Activated naive CD4-positive, alpha-beta T cell treated with anti-CD3 and anti-CD28 coated beads, Interleukin-2, amount 10 ng/mL, durations not matched to agents 7 days and 5 days (primary cell): ENCODE data around the gene ALKBH8.
"Not testable (repeated sequence)": the region's sequence is repeated elsewhere in the genome, so short reads cannot be mapped to it uniquely, and the experiment has no call there.

Experiments
- CTCF ChIA-PET: fragments of 350-600 bp; sonication (Branson Sonifier 250); formaldehyde crosslinking; loops from one replicate; lab custom pipeline; 2021; ENCODE audit warnings: antibody characterized with exemption; lab: Charles Lee
- DNase-seq: peaks from one replicate; pipeline ENCODE4 v3.0.0-alpha.2; 2020
- H3K27ac Mint-ChIP-seq: one replicate; pipeline ENCODE4 v1.8.0; 2021; ENCODE audit warnings: mild to moderate bottlenecking, moderate library complexity, mixed read lengths
- H3K27me3 Mint-ChIP-seq: one replicate; pipeline ENCODE4 v1.8.0; 2021; ENCODE audit warnings: mild to moderate bottlenecking, mixed read lengths
- H3K36me3 Mint-ChIP-seq: one replicate; pipeline ENCODE4 v1.8.0; 2021; ENCODE audit warnings: mixed read lengths
- H3K4me1 Mint-ChIP-seq: one replicate; pipeline ENCODE4 v1.8.0; 2021; ENCODE audit warnings: mixed read lengths
- H3K4me3 Mint-ChIP-seq: one replicate; pipeline ENCODE4 v1.8.0; 2021; ENCODE audit warnings: mild to moderate bottlenecking, moderate library complexity, mixed read lengths
- H3K9me3 Mint-ChIP-seq: one replicate; pipeline ENCODE4 v1.8.0; 2021; ENCODE audit warnings: mixed read lengths

The ALKBH8 gene

DNA sequence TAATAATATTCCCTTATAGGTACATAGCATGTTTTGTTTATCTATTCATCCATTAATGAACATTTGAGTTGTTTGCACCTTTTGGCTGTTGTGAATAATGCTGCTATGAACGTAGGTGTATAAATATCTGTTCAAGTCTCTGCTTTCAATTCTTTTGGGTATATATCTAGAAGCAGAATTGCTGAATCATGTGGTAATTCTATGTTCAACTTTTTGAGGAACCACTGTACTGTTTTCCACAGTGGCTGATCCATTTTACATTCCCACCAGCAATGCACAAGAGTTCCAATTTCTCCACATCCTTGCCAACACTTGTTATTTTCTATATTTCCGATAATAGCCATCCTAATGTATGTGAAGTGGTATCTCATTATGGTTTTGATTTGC, 56.7 kb downstream of the ALKBH8 start:
- CTCF ChIA-PET = no interaction called here
- no peak overlapping the region for H3K4me3 Mint-ChIP-seq
- DNase-seq = no peak
- H3K27me3 Mint-ChIP-seq = no peaks in the 10 kb centered on the region
- no peaks in the 10 kb centered on the region for H3K4me1 Mint-ChIP-seq
- peaks cover 16% of the 10 kb centered on the region for H3K36me3 Mint-ChIP-seq
- H3K27ac Mint-ChIP-seq = no peak overlapping the region
- no peaks in the 10 kb centered on the region for H3K9me3 Mint-ChIP-seq

DNA sequence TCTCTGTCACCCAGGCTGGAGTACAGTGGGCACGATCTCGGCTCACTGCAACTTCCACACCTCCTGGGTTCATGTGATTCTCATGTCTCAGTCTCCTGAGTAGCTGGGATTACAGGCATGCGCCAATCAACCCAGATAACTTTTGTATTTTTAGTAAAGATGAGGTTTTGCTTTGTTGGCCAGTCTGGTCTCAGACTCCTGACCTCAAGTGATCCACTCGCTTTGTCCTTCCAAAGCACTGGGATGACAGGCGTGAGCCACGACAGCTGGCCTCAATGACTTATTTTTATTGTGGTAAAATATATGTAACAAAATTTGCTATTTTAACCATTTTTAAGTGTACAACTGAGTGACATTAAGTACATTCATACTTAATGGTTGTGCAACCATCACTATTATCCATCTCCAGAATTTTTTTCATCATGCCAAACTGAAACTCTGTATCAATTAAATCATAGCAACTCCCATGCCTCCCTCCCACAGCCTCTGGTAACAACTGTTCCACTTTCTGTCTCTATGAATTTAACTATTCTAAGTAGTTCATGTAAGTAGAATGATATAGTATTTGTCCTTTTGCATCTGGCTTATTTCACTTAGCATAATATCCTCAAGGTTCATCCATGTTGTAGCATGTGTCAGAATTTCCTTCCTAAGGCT, 57.2 kb downstream of the ALKBH8 start:
- Mint-ChIP-seq H3K27ac (no peak overlapping the region), H3K36me3 (peaks cover 18% of the 10 kb centered on the region), H3K4me1 (no peaks in the 10 kb centered on the region), H3K9me3 (no peaks in the 10 kb centered on the region), H3K27me3 (no peaks in the 10 kb centered on the region), H3K4me3 (no peak overlapping the region)
- no peak for DNase-seq
- CTCF ChIA-PET = no interaction called here

DNA sequence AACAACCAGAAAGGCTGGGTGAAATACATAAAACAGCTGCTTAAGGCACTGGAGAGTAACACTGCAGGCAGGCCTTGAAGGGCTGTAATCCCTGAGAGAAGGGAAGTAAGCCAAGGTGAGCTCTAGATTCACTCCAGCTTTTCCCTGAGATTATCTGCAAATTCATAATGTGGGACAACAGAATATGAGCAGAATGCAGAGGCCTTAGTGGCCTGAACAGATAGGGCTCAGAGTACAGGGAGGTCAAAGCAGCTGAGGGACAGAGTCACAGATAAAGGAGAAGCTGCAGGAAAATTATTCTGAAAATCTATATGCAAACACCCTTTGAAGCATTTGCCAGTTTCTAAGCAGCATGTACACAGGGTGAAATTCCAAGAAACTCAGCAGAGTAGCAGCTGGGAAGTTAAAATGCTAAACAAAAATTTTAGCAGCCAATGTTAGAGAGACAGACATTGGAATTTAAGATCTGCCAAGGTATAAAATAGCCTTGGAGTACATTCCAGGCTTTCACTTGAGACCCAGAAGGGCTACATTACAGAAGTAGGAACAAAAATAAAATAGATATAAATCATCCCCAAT, 59.8 kb downstream of the ALKBH8 start:
- no peak for DNase-seq
- no peak overlapping the region for H3K4me3 Mint-ChIP-seq
- peaks cover 32% of the 10 kb centered on the region for H3K36me3 Mint-ChIP-seq
- H3K27me3 Mint-ChIP-seq = no peaks in the 10 kb centered on the region
- H3K4me1 Mint-ChIP-seq = no peaks in the 10 kb centered on the region
- CTCF ChIA-PET = no interaction called here
- H3K9me3 Mint-ChIP-seq = peaks cover 9% of the 10 kb centered on the region
- H3K27ac Mint-ChIP-seq = peak overlapping the region; percentile 5

DNA sequence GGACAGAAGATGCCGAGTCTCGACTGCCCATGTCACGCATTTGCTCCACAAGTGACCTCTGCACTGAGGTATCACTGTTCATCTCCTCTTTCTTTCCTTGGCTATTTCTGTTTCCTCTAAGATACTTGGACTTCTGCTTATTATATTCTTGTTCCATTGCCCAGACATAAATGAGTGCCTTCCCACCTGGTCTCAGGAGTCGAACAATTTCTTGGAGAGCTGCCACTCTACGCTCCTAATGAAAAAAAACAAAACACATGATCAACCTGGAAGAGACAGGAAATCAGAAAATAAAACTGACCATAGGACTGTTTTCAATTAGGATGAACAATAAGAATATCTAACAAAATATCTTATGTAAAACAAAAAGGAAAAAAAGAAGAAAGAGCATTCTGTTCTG, 60.6 kb downstream of the ALKBH8 start:
- CTCF ChIA-PET = no interaction called here
- Mint-ChIP-seq H3K36me3 (peaks cover 32% of the 10 kb centered on the region), H3K9me3 (peaks cover 9% of the 10 kb centered on the region), H3K4me3 (no peak overlapping the region), H3K4me1 (no peaks in the 10 kb centered on the region), H3K27me3 (no peaks in the 10 kb centered on the region), H3K27ac (no peak overlapping the region)
- DNase-seq = no peak

DNA sequence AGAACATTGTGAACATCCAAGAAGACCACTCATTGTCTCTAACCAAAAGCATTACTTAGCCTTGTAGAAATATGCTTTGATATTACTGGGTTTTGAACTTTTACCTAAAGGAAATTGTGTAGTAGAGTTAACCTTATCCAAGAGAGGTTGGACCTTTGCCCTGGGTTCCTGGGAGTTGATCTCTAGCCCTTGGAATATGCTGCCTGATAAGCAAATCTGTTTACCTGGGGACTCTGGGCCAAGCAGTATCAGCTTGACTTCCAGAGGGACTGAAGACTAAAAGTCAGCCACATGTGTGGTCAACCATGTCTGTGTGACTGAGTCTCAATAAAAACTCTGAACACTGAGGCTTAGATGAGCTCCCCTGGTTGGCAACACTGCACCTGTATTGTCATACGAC, 63.8 kb downstream of the ALKBH8 start:
- Mint-ChIP-seq H3K9me3 (peaks cover 10% of the 10 kb centered on the region), H3K4me3 (no peak overlapping the region), H3K27ac (no peak overlapping the region), H3K36me3 (peaks cover 32% of the 10 kb centered on the region), H3K4me1 (no peaks in the 10 kb centered on the region), H3K27me3 (no peaks in the 10 kb centered on the region)
- no peak for DNase-seq
- CTCF ChIA-PET = no interaction called here

DNA sequence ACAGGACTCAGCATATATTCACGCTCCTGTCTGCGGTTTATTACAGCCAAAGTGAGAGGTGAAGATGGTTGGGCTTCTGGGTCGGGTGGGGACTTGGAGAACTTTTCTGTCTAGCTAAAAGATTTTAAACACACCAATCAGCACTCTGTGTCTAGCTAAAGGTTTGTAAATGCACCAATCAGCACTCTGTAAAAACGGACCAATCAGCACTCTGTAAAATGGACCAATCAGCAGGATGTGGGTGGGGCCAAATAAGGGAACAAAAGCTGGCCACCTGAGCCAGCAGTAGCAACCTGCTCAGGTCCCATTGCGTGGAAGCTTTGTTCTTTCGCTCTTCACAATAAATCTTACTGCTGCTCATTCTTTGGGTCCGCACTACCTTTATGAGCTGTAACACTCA, 68.2 kb downstream of the ALKBH8 start:
- H3K36me3 Mint-ChIP-seq, H3K4me1 Mint-ChIP-seq, DNase-seq, CTCF ChIA-PET, H3K27me3 Mint-ChIP-seq, H3K4me3 Mint-ChIP-seq, H3K27ac Mint-ChIP-seq, H3K9me3 Mint-ChIP-seq: not testable (repeated sequence)

DNA sequence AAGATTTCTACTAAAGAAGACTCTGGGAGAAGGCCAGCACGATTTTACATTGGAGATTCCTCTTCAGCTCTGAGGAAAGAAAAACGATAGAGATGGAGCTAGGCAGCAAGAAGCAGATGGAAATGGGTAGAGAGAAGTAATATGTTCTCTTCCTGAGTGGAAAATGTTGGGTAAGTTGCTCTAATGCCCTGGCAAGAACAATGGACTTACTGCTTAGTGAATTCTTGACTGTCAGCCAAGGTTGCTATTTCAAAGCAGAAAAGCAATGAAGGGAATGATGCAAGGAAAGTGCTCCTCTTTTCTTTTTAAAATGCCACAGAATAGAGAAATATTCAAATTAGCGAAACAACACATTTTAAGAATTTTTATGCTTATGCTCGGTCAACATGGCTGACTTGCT, 69.5 kb downstream of the ALKBH8 start:
- no peak for DNase-seq
- H3K4me1 Mint-ChIP-seq = no peaks in the 10 kb centered on the region
- no peak overlapping the region for H3K27ac Mint-ChIP-seq
- CTCF ChIA-PET = no interaction called here
- H3K27me3 Mint-ChIP-seq = no peaks in the 10 kb centered on the region
- H3K36me3 Mint-ChIP-seq = no peaks in the 10 kb centered on the region
- H3K9me3 Mint-ChIP-seq = peaks cover 1% of the 10 kb centered on the region
- H3K4me3 Mint-ChIP-seq = no peak overlapping the region

DNA sequence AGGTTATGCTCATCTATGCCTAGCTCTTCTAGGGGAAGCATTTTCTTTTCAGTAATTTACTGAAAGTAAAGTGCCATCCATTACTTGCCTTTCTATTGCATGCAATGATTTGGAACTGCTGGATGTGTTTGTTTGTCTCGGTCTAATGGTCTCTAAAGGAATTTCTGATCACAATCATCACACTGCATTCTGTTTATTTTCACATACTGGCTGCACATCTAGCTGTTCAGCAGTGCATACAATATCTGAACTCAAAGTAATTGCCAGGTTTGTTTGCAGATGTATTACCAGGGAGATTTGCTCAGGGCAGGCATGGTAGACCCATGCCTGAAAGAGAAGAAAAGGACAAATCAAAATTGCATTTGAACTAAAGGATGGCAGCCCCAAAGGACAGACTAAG, 71.5 kb downstream of the ALKBH8 start:
- DNase-seq = no peak
- Mint-ChIP-seq H3K27me3 (no peaks in the 10 kb centered on the region), H3K4me1 (no peaks in the 10 kb centered on the region), H3K9me3 (no peaks in the 10 kb centered on the region), H3K4me3 (no peak overlapping the region), H3K36me3 (no peaks in the 10 kb centered on the region), H3K27ac (no peak overlapping the region)
- CTCF ChIA-PET = no interaction called here

DNA sequence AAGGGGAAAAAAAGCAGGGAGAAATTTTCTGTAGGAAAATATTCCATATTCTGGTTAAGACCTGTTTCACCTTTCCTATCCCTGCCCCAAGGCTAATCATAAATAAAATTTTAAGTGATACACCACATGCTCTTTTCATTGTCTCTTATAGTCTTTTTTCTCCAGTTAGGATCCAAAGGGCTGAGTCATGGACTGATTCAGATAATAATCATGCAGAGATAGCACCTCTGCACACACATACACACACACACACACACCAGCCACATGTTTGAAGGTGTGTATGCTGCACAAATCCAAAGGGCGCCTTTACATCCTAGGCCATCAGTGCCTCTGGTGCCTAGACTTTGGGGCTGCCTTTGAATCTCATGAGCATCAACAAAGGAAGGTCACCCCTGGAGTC, 72.4 kb downstream of the ALKBH8 start:
- H3K36me3 Mint-ChIP-seq = no peaks in the 10 kb centered on the region
- no peaks in the 10 kb centered on the region for H3K4me1 Mint-ChIP-seq
- DNase-seq = no peak

DNA sequence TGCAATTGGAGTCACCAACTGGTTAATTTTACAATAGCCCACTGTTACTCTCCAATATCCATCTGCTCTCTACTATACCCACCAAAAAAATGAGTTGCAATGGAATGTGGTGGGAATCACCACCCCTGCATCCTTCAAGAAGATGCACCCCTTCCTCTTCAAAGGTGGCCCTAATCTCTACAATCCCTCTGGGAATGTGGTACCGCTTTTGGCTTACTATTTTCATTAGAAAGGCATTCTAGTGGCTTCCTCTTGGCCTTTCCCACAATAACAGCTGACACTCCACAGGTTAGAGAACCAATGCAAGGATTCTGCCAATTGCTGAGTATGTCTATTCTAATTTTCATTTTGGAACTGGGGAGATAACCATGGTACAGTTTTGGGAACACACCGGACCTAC, 74.7 kb downstream of the ALKBH8 start:
- Mint-ChIP-seq H3K27me3 (peaks cover 4% of the 10 kb centered on the region), H3K9me3 (no peaks in the 10 kb centered on the region), H3K36me3 (no peaks in the 10 kb centered on the region), H3K4me3 (no peak overlapping the region), H3K4me1 (no peaks in the 10 kb centered on the region), H3K27ac (no peak overlapping the region)
- DNase-seq = no peak
- CTCF ChIA-PET = interaction anchor here (0.6 kb wide), 1 partner anchor 427 kb away, joined by 3 read pairs; no protein-coding TSS in a partner anchor

More for the DNA sequence above, 72.4 kb downstream of the ALKBH8 start:
- CTCF ChIA-PET = no interaction called here
- Mint-ChIP-seq H3K27me3 (peaks cover 4% of the 10 kb centered on the region), H3K27ac (no peak overlapping the region), H3K4me3 (no peak overlapping the region), H3K9me3 (no peaks in the 10 kb centered on the region)

DNA sequence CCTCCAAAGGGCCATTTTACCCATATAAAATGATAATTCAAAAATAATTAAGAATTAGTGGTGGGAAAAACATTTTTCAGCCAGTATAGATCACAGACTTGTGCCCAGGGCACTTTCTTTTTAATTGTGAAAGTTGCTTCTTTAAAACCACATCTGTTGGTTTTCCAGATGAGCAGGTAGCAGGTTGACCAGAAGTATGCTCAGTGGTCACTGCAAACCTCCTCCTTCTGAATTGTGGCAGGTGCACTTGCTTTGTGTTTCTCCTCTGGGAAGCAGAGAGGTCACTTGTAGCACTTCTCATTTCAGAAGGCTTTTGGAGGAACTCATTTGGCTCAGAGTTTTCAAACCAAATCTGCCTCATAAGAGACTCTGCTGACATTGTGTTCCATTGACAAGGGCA, 83.3 kb downstream of the ALKBH8 start:
- no peak overlapping the region for H3K27ac Mint-ChIP-seq

DNA sequence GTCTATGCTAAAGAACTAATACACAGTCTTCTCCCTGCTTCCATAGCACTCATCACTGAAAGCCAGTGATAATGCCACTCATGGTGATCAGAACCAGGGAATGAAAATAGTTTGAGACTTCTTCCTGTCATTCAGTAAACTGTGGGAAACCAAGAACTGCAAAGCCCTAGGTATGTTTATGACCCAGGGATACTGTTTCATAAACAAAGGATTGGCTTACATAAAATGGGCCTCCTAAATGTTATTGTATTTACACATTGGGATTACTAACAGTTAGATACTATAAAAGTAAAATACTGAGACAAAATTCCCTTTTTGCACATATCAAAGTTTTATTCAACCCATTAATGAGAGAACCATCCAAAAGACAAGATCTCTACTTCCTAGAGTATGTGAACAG, 86.6 kb downstream of the ALKBH8 start:
- Mint-ChIP-seq H3K36me3 (no peaks in the 10 kb centered on the region), H3K4me1 (no peaks in the 10 kb centered on the region), H3K27me3 (peaks cover 10% of the 10 kb centered on the region), H3K4me3 (no peak overlapping the region), H3K27ac (no peak overlapping the region), H3K9me3 (no peaks in the 10 kb centered on the region)
- DNase-seq = no peak
- CTCF ChIA-PET = no interaction called here

More for the DNA sequence above, 83.3 kb downstream of the ALKBH8 start:
- H3K4me3 Mint-ChIP-seq = no peak overlapping the region
- H3K36me3 Mint-ChIP-seq = no peaks in the 10 kb centered on the region
- CTCF ChIA-PET = no interaction called here
- peaks cover 4% of the 10 kb centered on the region for H3K27me3 Mint-ChIP-seq
- no peaks in the 10 kb centered on the region for H3K4me1 Mint-ChIP-seq
- no peaks in the 10 kb centered on the region for H3K9me3 Mint-ChIP-seq
- DNase-seq = no peak

DNA sequence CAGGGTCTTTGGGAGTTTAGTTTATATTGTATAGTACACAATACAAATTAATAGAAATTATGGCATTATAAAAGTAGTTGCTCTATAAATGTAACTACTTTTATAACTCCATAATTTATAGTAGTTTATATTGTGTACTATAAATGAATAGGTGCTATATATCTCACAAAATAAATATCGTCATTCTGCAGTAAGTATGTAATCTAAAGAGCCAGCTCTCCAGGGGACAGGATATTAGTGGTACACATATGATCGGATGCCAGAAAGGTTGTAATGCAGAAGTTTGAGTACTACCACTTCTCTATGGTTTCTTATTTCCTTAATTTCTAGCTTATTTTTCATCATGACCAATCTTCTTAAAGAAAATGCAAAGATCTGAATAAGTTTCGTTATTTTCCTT, 87.7 kb downstream of the ALKBH8 start:
- CTCF ChIA-PET = no interaction called here
- no peak overlapping the region for H3K4me3 Mint-ChIP-seq

DNA sequence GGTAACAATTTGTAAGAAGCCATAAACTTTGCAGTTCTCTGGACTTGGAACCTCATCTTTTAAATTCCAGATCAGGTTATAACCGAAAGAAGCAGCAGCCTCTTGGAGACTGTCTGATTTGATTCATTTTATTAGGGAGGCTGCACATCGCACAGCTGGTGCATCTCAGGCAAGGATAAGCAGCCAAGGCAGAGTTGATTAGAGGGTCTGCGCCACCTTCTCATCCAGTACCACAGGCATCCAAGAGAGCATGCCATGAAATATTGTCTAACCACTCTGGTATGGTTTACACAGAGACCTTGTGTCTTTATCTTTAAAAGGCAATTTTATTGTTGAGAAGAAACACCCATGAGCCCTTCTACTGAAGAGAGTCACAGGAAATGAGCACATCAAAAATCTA, 91.7 kb downstream of the ALKBH8 start:
- peaks cover 6% of the 10 kb centered on the region for H3K27me3 Mint-ChIP-seq
- no peak overlapping the region for H3K4me3 Mint-ChIP-seq
- CTCF ChIA-PET = no interaction called here
- no peaks in the 10 kb centered on the region for H3K4me1 Mint-ChIP-seq
- H3K36me3 Mint-ChIP-seq = no peaks in the 10 kb centered on the region
- H3K9me3 Mint-ChIP-seq = no peaks in the 10 kb centered on the region
- DNase-seq = no peak
- H3K27ac Mint-ChIP-seq = no peak overlapping the region

More for the DNA sequence above, 87.7 kb downstream of the ALKBH8 start:
- Mint-ChIP-seq H3K4me1 (no peaks in the 10 kb centered on the region), H3K36me3 (no peaks in the 10 kb centered on the region), H3K27ac (no peak overlapping the region), H3K27me3 (peaks cover 6% of the 10 kb centered on the region), H3K9me3 (no peaks in the 10 kb centered on the region)
- no peak for DNase-seq

DNA sequence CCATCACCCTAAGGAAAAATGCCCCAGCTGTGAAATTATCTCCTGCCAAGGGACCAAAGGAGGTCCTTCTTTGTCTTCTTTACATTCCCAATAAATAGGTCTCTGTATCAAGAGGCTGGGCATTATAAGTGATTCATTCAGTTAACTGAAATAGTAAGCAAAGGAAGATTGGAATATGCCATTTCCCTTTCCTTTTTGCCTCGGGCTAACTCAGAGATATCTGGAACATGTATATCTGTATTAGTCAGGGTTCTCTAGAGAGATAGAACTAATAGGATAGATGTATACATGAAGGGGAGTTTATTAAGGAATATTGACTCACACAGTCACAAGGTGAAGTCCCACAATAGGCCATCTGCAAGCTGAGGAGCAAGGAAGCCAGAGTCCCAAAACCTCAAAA, 92.6 kb downstream of the ALKBH8 start:
- H3K9me3 Mint-ChIP-seq = no peaks in the 10 kb centered on the region
- no peak for DNase-seq
- H3K27ac Mint-ChIP-seq = no peak overlapping the region
- no peaks in the 10 kb centered on the region for H3K4me1 Mint-ChIP-seq
- no peak overlapping the region for H3K4me3 Mint-ChIP-seq
- H3K36me3 Mint-ChIP-seq = no peaks in the 10 kb centered on the region
- H3K27me3 Mint-ChIP-seq = peaks cover 6% of the 10 kb centered on the region
- CTCF ChIA-PET = no interaction called here
